SKM-1 (cell line): Measurements from ENCODE around the gene ELOVL7.
"Not testable (repeated sequence)": the region's sequence is repeated elsewhere in the genome, so short reads cannot be mapped to it uniquely, and the experiment has no call there.

Experiments
- DNase-seq: peaks from one replicate; lab custom pipeline; 2025; ENCODE audit not compliant: unreplicated experiment; lab: John Stamatoyannopoulos, UW

ELOVL7 gene

DNA sequence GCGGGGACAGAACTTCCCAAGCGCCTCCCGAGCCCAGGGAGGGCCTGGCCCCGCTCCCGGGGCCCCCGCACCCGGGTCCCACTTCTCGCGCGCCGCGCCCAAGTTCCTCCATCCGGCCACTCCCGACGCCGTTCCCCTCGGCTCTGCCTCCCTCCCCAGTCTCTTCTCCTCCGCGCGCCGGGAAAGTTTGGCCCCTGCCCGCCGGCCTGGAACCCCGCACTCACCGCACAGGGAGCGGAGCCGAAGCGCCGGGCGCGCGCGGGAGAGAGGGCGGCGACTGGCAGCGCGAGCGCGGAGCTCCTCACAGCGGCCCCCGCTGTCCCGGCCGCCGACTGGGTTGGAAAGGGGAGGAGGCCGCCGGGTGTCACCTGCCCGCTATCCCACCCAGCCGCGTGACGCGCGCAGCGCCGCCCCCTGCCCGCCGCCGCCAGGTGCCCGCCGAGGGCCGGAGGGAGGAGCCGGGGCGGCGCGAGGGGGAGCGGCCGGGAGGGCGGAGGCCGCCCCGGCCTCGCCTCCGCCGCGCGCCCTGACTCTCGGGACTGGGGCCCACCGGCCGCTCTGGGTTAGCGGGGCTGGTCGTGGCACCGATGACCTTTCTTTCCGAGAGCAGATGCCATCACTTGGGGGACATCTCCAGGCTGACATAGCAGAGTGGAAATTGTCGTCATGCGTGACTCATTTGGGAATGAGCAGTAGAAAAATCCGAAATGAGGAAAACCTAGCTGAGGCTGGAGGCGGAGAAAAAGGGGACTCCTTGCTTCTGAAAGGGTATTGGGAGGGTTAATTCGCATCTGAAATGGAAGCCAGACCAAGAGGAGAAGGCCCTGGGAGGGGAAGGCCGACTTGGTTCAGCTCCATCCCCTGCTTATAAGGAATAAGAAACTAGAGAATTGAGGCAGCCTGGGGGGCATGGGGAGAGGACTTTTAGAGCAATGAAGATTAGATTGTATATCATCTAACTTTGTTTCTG, at the start of gene ELOVL7:
Gene ELOVL7 (minus strand): TSS at position 334 of the 970 bp plus-strand sequence. CDS start 56,872 bp downstream, outside the sequence.
- DNase-seq = peak; percentile 44

DNA sequence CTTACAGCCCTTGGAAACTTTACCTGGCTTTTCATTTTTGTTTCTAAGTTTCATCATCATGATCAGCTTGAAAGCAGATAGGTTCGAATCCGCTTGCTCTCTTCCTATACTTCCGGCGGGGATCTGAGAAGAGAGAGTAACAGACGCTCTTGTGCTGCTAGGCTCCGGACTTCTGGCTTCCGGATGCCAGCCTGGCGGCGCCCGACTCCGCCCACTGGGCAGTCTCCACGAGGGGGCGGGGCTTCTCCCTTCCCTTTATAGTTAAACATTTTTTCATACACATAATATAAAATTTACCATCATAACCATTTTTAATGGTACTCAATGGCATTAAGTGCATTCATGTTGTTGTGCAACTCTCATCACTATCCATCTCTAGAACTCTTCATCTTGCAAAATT, 49.5 kb upstream of the ELOVL7 start:
- no peak for DNase-seq

DNA sequence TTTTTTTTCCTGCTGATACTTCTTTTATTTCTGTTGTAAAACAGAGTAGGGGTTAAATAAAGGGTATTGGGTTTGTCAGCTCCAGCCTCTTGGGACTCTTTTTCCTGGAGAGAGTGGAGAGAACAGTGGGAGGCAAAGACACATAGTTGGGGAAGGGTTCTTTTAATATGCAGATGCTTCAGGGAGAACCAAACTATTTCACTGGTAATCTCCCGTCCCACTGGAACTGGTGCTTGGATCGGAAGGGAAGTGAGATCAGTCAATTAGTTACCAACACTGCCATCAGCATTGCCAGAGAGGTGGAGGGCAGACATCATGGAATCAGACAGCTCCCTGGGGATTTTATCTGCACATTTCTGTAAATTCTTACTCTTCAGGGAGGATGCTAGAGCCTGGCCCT, 47.6 kb upstream of the ELOVL7 start:
- no peak for DNase-seq

DNA sequence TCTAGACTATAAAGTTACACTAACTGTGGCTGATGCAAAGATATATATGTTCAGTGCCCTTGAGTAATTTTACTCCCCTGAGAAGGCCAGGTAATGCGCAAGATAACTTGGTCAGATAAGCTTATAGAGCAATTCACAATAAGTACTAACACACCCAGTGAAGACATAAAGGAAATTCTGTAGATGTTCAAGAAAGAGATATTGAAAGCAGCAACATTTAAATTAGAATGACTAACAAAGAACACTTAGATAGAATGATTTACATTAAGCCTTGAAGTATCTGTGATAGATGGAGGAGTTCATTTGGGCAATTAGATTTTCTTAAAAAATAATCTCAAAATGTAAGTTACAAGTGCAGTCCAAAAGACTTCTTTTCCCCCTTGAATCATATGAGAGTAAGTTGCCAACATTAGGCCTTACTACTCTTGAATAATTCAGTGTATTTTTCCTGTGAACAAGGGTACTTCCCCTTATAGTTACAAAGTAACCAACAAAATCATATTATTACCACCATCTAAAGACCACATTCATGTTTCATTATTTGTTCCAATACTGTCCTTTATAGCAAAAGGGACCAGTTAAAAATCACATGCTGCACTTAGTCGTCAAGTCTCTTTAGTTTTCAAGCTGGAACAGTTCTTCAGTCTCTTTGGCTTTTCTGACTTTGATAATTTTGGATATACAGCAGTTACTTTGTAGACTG, 44.4 kb upstream of the ELOVL7 start:
- DNase-seq = no peak

DNA sequence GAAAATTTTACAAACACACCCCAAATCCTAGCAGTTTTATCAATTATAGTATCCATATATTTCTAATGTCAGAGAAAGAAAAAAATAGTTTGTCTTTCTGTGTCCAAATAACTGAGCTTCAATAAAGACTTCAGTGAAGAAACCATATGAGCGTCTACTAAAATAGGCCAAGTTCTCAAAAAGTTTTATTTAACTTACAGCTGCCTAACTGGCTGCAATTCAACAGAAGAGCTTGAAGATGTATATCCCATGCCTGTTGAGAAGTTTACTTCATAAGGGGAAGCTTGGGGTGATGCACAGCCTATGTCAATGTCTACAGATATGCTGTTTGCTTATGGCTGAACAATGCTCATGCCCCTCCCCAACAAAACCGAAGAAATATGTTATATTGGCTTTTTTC, 43.7 kb upstream of the ELOVL7 start:
- DNase-seq = no peak

DNA sequence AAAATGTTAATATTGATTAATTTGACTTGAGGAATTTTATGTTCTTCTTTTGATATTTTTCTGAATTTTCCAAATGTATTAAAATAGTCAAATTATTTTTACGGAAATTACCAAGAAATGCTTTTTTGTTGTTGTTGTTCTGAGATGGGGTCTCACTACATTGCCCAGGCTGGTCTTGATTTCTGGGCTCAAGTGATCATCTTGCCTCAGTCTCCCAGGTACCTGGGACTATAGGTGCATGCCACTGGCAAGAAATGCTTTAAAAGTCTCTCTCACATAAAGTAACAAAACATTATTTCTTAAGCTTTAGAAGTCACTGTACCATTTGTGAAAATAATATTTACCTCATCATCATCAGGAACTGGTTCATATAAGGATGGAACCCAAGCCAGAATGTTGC, 43.0 kb upstream of the ELOVL7 start:
- DNase-seq = no peak

DNA sequence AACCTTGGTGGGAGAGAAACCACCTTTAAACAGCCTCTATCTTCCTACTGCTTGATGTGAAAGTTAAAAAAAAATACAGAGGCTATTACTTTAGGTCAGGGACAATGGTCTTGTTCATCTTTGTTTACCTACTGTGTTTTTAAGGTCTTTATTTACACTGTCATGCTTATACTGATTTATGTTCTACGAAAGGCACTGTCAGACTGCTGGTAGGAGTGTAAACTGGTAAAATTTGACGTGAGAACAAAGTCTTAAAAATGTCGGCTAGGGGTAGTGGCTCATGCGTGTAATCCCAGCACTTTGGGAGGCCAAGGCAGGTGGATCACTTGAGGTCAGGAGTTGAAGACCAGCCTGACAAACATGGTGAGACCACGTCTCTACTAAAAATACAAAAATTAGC, 42.1 kb upstream of the ELOVL7 start:
- DNase-seq = no peak

DNA sequence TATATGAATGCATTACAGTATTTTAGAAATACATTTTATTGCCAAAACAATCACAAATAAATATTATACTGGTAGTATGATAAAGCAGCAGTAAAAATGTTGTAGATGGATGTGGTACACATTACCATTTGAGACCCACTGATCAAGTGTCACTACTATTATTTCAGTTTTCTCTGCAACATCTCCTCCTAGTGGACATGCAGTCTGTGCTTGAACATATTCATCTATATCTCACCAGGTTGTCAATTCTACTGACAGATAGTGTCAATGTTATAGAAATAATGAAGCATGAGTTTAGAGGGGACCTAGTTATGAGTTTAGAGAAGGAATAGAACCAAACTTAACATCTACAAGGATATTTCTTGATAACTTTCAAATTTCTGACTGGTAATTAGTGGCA, 39.2 kb upstream of the ELOVL7 start:
- DNase-seq = no peak

DNA sequence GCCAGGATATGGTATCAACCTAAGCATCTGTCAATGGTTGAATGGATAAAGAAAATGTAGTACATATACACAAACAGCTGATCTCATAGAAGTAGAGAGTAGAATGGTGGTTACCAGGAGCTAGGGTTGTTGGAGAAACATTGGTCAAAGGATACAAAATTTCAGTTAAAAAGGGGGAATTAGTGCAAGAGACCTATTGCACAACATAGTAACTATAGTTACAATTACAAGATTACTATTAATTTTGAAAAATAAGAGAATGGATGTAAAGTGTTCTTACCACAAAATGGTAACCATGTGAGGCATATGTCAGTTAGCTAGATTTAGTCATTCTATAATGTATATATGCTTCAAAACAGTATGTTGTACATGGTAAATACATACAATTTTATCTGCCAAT, 28.8 kb upstream of the ELOVL7 start:
- DNase-seq = no peak

DNA sequence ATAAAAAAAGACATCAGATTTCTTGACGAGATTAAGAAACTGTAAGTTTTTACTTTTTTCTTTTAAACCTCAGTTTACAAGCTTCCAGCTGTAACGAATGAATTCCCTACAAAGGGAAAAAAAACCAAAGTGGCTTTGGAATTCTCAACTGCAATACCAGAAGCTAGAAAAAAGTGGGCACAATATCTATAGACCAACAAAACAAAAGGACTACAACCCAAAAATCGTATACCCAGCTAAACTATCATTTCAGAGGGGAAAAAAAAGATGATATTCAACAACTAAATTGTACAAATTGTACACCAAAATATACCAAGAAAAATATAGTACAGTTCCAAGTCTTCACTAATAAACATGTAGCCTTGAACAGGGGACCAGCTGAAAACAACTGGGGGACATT, 26.8 kb upstream of the ELOVL7 start:
- DNase-seq = no peak

DNA sequence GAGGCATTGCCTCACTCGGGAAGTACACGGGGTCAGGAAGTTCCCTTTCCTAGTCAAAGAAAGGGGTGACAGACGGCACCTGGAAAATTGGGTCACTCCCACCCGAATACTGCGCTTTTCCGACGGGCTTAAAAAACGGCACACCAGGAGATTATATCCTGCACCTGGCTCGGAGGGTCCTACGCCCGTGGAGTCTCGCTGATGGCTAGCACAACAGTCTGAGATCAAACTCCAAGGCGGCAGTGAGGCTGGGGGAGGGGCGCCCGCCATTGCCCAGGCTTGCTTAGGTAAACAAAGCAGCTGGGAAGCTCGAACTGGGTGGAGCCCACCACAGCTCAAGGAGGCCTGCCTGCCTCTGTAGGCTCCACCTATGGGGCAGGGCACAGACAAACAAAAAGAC, 16.5 kb upstream of the ELOVL7 start:
- DNase-seq = not testable (repeated sequence)

DNA sequence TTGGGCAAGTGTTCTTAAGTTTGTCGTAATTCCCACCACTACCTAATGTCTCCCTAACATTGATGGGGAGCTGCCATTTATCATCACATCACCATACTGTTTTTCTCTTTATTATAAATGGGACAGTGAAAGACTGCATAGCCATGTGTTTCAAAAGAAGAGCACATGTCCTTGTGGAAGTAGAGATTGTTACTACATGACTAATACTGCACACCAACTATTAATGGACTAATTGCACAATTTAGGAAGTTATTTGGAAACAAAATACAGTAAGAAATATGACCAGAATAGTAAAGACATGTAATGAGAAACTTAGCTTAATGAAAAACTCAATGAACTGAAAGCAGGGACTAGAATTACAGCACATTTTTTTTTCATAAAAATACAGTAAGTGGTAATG, 12.0 kb upstream of the ELOVL7 start:
- no peak for DNase-seq

DNA sequence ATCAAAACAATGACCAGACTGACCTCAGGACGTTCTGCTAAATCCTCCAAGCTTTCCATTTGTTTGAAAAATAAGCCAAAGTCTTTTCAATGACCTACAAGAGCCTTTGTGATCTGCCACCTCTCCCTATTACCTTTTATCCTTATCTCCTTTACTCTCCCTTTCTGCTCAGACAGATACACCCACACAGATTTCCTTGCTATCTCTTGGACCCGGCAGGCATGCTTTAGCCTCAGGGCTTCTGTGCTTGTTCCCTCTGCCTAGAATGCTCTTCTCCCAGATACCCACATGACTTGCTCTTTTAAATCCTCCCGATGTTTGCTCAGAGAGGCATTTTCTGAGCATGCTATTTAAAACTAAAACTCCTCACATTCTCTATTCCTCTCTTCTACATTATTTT, 8.9 kb upstream of the ELOVL7 start:
- no peak for DNase-seq

DNA sequence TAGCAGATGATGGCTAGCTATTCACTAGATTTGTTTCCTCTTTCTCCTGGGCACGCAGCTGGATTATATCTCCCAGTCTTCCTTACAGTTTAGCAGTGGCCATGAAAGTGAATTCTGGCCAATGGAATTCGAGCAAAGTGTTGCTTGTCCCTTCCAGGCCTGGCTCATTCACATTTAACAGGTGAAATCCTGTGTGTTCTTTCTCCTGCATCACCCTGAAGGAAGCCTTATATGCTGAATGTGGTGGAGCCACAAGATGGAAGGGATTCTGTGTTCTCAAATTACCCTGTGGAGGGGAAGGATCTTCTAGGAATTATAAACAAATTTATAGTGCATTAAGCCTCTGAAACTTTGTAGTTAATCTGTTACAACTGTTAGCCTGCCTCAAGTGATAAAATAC, 8.2 kb upstream of the ELOVL7 start:
- DNase-seq = no peak

DNA sequence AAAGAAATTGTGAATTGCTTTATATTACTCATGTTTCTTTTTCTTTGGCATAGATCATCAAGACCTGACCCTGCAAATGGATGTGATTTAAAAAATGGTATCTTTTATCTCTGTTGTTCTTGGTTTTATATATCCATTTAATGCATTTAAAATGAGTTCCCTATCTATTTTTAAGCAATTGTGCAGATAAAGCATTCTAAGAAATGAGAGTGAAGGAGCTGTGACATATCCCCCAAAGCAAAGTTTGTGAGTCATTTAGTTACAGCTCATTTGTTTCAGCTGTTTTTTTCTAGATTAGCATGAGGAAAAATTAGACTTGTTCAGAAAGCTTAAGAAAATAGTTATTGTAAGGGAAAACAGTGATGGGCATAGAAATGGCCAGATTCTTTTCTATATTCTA, 7.6 kb upstream of the ELOVL7 start:
- no peak for DNase-seq

DNA sequence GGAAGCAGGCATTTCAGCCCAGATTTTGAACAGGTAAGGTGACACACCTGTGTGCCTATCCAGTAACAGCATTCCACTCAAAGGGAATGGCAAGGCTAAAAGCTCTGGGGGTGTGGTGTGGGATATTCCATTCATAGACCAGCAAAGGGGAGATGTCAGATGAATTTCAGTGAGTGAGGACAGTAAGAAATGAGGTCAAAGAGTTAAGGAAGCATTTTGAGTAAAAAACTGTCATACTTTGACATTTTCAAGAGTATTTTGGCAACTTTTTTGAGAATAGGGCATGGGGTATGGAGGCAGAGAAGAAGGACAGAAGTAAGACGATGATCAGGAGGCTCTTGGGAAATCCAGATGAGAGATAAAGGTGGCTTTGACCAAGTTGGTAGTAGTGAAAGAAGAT, 2.2 kb upstream of the ELOVL7 start:
- no peak for DNase-seq

DNA sequence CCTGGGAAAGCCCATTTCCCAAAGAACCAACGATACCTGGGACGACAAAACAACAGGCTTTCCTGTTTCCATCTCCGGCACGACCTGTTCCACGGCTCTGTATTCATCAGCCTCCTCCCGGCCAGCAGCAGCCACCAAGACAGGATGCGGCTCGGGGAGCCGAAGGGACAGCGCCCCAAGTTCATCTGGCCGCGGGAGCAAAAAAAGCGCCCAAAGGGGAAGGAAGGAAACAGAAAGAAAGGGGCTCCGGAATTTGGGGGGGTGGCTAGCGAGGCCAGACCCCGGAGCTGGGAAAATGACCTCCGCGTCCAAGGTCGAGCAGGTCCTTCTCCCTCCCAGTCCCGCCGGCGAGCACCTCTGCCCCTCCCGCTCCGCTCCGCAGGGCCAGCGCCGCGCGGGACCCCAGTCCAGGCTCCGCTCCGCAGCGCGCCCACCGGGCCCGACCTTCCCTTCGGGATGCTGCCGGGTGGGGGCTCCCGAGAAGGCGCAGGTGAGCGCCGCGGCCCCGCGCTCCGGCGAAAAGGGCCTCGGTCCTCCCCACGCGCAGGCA, 608 bp downstream of the ELOVL7 start:
- no peak for DNase-seq

DNA sequence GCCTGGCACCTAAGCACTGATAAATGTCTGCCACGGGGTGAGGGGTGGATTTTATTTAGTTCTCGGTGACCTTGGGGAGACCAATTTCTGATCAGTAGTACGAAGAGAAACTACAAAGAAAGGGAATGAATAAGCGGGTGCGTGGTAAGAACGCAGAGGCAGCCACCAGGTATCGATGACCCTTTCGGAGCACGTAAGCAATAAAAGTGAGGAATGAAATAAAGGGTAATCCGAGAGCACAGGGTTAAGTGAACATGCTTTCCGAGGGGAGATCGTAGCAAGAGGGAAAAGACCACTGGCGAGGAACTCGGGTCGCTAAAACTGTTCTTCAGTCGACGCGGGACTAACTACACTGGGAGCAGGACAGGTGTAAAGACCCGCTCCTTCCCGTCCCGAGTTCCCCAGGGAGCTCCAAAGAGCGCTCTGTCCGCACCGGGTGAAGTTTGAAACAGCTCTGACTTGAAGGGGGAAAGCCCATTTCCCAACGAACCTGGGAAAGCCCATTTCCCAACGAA, 1.1 kb downstream of the ELOVL7 start:
- no peak for DNase-seq

DNA sequence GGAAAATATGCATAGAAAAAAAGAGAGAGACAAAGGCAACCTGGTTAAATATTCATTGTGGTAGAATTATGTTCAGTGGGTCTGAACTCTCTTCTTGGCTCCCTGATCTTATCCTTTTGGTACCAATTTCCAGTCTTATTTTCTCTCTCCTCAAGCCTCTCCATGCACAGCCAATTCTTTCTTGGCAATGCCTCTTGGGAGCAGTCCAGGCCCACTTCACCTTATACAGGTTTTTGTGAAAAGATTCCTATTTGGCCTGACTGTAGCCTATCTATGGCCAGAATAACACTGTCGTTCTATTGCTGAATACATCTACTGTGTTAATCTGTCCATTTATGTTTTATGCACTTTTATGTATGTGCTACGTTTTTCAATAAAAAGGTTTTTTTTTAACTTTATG, 2.7 kb downstream of the ELOVL7 start:
- no peak for DNase-seq

DNA sequence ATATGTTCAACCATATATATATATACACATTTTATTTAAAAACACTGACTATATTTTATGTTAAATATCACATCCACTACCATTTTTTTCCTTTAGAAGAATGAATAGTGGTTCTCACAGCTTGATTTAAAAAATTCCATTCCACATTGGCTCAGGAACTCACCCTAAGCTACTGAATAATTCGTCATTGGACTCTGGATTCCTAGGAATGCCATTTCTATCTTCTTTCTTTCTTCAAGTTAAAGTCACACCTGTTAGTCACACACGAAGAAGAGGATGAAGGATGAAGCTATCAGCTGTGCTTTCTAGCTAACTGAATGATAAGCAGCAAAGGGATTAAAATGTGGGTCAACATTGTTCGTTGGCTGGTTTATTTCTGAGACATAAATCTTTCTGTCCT, 7.9 kb downstream of the ELOVL7 start:
- DNase-seq = no peak

DNA sequence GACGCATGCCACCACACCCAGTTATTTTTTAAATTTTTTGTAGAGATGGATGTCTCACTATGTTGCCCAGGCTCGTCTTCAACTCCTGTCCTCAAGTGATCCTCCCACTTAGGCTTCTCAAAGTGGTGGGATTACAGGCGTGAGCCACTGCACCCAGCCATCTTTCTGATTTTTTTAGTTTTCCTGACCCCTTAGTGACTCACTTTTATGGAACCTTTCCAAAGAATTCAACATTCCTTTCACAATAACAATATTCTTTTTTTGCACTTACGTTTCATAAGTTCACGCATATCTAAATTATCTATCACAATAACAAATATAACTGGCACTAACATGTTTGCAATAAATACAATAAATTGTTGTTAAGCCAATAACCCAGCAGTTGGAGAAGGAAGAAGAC, 8.5 kb downstream of the ELOVL7 start:
- no peak for DNase-seq

DNA sequence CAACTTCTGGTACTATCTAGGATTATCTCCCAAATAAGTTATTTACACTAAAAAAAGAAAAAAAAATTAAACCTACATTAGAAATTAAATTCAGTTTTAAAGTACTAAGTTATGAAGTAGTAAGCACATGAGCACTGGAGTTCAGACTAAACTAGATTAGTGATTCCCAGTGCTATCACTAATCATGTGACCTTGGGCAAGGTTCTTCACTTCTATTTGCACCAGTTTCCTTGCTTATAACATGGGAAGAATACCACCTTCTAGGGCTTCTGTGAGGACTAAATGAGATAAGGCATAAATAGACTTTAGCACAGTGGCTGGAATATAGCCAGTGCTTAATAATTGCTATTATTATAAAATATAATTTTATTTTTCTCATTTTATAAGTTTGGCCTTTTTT, 10.5 kb downstream of the ELOVL7 start:
- no peak for DNase-seq
